ENCODE measurements around the gene FOXP4. TPM values are rescaled to one million over a fixed set of nuclear protein-coding genes. Genes with fewer than 3 reads are reported as not detected.

Gene FOXP4
- total RNA-seq, 1 donor from 2014 or later: 41.9 TPM

- Histone ChIP-seq H3K4me2 (ENCODE audit: low read length) (peak overlapping the region; percentile 78), H3K27me3 (ENCODE audit: insufficient read depth, low read length) (peaks cover 33% of the 10 kb centered on the region), H3K9ac (ENCODE audit: low read length) (peak overlapping the region; percentile 56), H3K36me3 (ENCODE audit: insufficient read depth, low read length) (no peaks in the 10 kb centered on the region), H3K79me2 (ENCODE audit: insufficient read depth, low read length) (no peaks in the 10 kb centered on the region), H3K4me1 (ENCODE audit: insufficient read depth, low read length) (peaks cover 26% of the 10 kb centered on the region), H3K4me3 (ENCODE audit: insufficient read depth, low read depth, low read length) (no peak overlapping the region), H3K9me3 (ENCODE audit: insufficient read depth, low read depth, low read length) (no peaks in the 10 kb centered on the region), H4K20me1 (ENCODE audit: insufficient read depth, low read length) (no peaks in the 10 kb centered on the region), H3K27ac (ENCODE audit: low read depth, low read length) (no peak overlapping the region), H2AFZ (ENCODE audit: low read depth, low read length) (peak overlapping the region; percentile 58)
- Mint-ChIP-seq H3K4me1 (ENCODE audit: low read depth, unreplicated experiment) (peaks cover 15% of the 10 kb centered on the region), H3K27me3 (ENCODE audit: low read depth, unreplicated experiment) (peaks cover 47% of the 10 kb centered on the region), H3K36me3 (ENCODE audit: low read depth, unreplicated experiment) (peaks cover 3% of the 10 kb centered on the region), H3K27ac (ENCODE audit: unreplicated experiment) (peak overlapping the region; percentile 68), H3K4me3 (ENCODE audit: unreplicated experiment) (peak overlapping the region; percentile 35), H3K9me3 (ENCODE audit: unreplicated experiment) (peaks cover 5% of the 10 kb centered on the region)
- TF ChIP-seq CTCF (IDR thresholded peaks at IDR 0.05; ENCODE audit: insufficient read depth, low read depth, low read length): no peak
- no peak for TF ChIP-seq EZH2 (IDR thresholded peaks at IDR 0.05; ENCODE audit: insufficient read depth, low read length)
- peak; percentile 85 for DNase-seq (ENCODE audit: low read depth)
- no peak for FAIRE-seq
Measured at GRCh38 chr6:41505122-41506049, 40.8 kb upstream of the FOXP4 start.

GRCh38 chr6:41508479-41508878 lies 37.7 kb upstream of the FOXP4 start:
- H3K9me3 Mint-ChIP-seq (ENCODE audit: unreplicated experiment): peaks cover 10% of the 10 kb centered on the region
- FAIRE-seq: no peak
- H3K27ac Mint-ChIP-seq (ENCODE audit: unreplicated experiment): no peak overlapping the region
- Histone ChIP-seq H3K4me3 (ENCODE audit: insufficient read depth, low read depth, low read length) (no peak overlapping the region), H3K27ac (ENCODE audit: low read depth, low read length) (no peak overlapping the region), H3K4me2 (ENCODE audit: low read length) (no peak overlapping the region), H3K36me3 (ENCODE audit: insufficient read depth, low read length) (no peaks in the 10 kb centered on the region), H3K9ac (ENCODE audit: low read length) (no peak overlapping the region), H3K27me3 (ENCODE audit: insufficient read depth, low read length) (peaks cover 46% of the 10 kb centered on the region), H3K9me3 (ENCODE audit: insufficient read depth, low read depth, low read length) (no peaks in the 10 kb centered on the region), H3K79me2 (ENCODE audit: insufficient read depth, low read length) (no peaks in the 10 kb centered on the region), H4K20me1 (ENCODE audit: insufficient read depth, low read length) (no peaks in the 10 kb centered on the region), H2AFZ (ENCODE audit: low read depth, low read length) (no peak overlapping the region), H3K4me1 (ENCODE audit: insufficient read depth, low read length) (peaks cover 17% of the 10 kb centered on the region)
- TF ChIP-seq EZH2 (IDR thresholded peaks at IDR 0.05; ENCODE audit: insufficient read depth, low read length) (no peak), CTCF (IDR thresholded peaks at IDR 0.05; ENCODE audit: insufficient read depth, low read depth, low read length) (no peak)
- peaks cover 74% of the 10 kb centered on the region for H3K27me3 Mint-ChIP-seq (ENCODE audit: low read depth, unreplicated experiment)
- H3K4me3 Mint-ChIP-seq (ENCODE audit: unreplicated experiment): no peak overlapping the region
- no peaks in the 10 kb centered on the region for H3K36me3 Mint-ChIP-seq (ENCODE audit: low read depth, unreplicated experiment)
- DNase-seq (ENCODE audit: low read depth): no peak
- peaks cover 7% of the 10 kb centered on the region for H3K4me1 Mint-ChIP-seq (ENCODE audit: low read depth, unreplicated experiment)

- Mint-ChIP-seq H3K4me3 (ENCODE audit: unreplicated experiment) (no peak overlapping the region), H3K9me3 (ENCODE audit: unreplicated experiment) (peaks cover 10% of the 10 kb centered on the region), H3K36me3 (ENCODE audit: low read depth, unreplicated experiment) (no peaks in the 10 kb centered on the region), H3K27me3 (ENCODE audit: low read depth, unreplicated experiment) (peaks cover 84% of the 10 kb centered on the region), H3K4me1 (ENCODE audit: low read depth, unreplicated experiment) (peaks cover 3% of the 10 kb centered on the region), H3K27ac (ENCODE audit: unreplicated experiment) (no peak overlapping the region)
- H4K20me1 ChIP-seq (ENCODE audit: insufficient read depth, low read length): no peaks in the 10 kb centered on the region
- no peak for DNase-seq (ENCODE audit: low read depth)
- H2AFZ ChIP-seq (ENCODE audit: low read depth, low read length): no peak overlapping the region
- no peaks in the 10 kb centered on the region for H3K36me3 ChIP-seq (ENCODE audit: insufficient read depth, low read length)
- H3K27ac ChIP-seq (ENCODE audit: low read depth, low read length): no peak overlapping the region
- H3K27me3 ChIP-seq (ENCODE audit: insufficient read depth, low read length): peaks cover 49% of the 10 kb centered on the region
- H3K4me1 ChIP-seq (ENCODE audit: insufficient read depth, low read length): peaks cover 9% of the 10 kb centered on the region
- no peak overlapping the region for H3K4me2 ChIP-seq (ENCODE audit: low read length)
- no peak overlapping the region for H3K9ac ChIP-seq (ENCODE audit: low read length)
- TF ChIP-seq CTCF (IDR thresholded peaks at IDR 0.05; ENCODE audit: insufficient read depth, low read depth, low read length) (no peak), EZH2 (IDR thresholded peaks at IDR 0.05; ENCODE audit: insufficient read depth, low read length) (no peak)
- FAIRE-seq: no peak
- no peak overlapping the region for H3K4me3 ChIP-seq (ENCODE audit: insufficient read depth, low read depth, low read length)
- no peaks in the 10 kb centered on the region for H3K79me2 ChIP-seq (ENCODE audit: insufficient read depth, low read length)
- no peaks in the 10 kb centered on the region for H3K9me3 ChIP-seq (ENCODE audit: insufficient read depth, low read depth, low read length)
Measured at GRCh38 chr6:41509580-41509979, 36.6 kb upstream of the FOXP4 start.

All from astrocyte (in vitro differentiated cells and primary cell).